ENCODE data around the gene VPS26A.
A peak's percentile ranks its signal among the peaks of the same experiment; 100 is the strongest.

VPS26A gene

GRCh38 chr10:69123747-69124562, at the start of gene VPS26A:
Gene VPS26A, plus strand, starts transcription at chr10:69124178. Its CDS starts 100 bp downstream, at chr10:69124278.
- DNase-seq (ENCODE audit: low read depth), result peak; percentile 99

GRCh38 chr10:69074532-69074931, 49.4 kb upstream of the VPS26A start:
- DNase-seq (ENCODE audit: low read depth), result no peak

- DNase-seq (ENCODE audit: low read depth), result no peak
These were observed 48.5 kb upstream of the VPS26A start for GRCh38 chr10:69075431-69075830.

GRCh38 chr10:69078311-69078710, 45.7 kb upstream of the VPS26A start:
- DNase-seq (ENCODE audit: low read depth), result no peak

GRCh38 chr10:69080226-69080625, 43.8 kb upstream of the VPS26A start:
- no peak for DNase-seq (ENCODE audit: low read depth)

GRCh38 chr10:69086001-69086509, 37.9 kb upstream of the VPS26A start:
- DNase-seq (ENCODE audit: low read depth), result no peak

GRCh38 chr10:69087590-69088470, 36.1 kb upstream of the VPS26A start, which contains the start of gene SRGN:
Gene SRGN, plus strand, starts transcription at chr10:69088103. Its CDS starts 55 bp downstream, at chr10:69088158.
- peak; percentile 76 for DNase-seq (ENCODE audit: low read depth)

- no peak for DNase-seq (ENCODE audit: low read depth)
These were observed 35.6 kb upstream of the VPS26A start for GRCh38 chr10:69088471-69088769.

GRCh38 chr10:69088801-69089501, 35.0 kb upstream of the VPS26A start:
- peak; percentile 49 for DNase-seq (ENCODE audit: low read depth)

GRCh38 chr10:69089638-69090599, 34.1 kb upstream of the VPS26A start:
- DNase-seq (ENCODE audit: low read depth), result peak; percentile 76

- no peak for DNase-seq (ENCODE audit: low read depth)
These were observed 33.3 kb upstream of the VPS26A start for GRCh38 chr10:69090685-69091084.

- no peak for DNase-seq (ENCODE audit: low read depth)
These were observed 32.8 kb upstream of the VPS26A start for GRCh38 chr10:69091143-69091651.

- peak; percentile 74 for DNase-seq (ENCODE audit: low read depth)
These were observed 30.8 kb upstream of the VPS26A start for GRCh38 chr10:69092959-69093850.

- no peak for DNase-seq (ENCODE audit: low read depth)
These were observed 30.0 kb upstream of the VPS26A start for GRCh38 chr10:69093933-69094332.

- DNase-seq (ENCODE audit: low read depth), result no peak
These were observed 27.9 kb upstream of the VPS26A start for GRCh38 chr10:69096045-69096444.

- DNase-seq (ENCODE audit: low read depth), result no peak
These were observed 26.2 kb upstream of the VPS26A start for GRCh38 chr10:69097729-69098128.

GRCh38 chr10:69100136-69100872, 23.7 kb upstream of the VPS26A start:
- DNase-seq (ENCODE audit: low read depth), result no peak

- DNase-seq (ENCODE audit: low read depth), result no peak
These were observed 22.4 kb upstream of the VPS26A start for GRCh38 chr10:69101451-69102095.

GRCh38 chr10:69102440-69102839, 21.5 kb upstream of the VPS26A start:
- no peak for DNase-seq (ENCODE audit: low read depth)

All from activated T-cell treated with anti-CD3 and anti-CD28 coated beads for 24 hours (primary cell).